ENCODE measurements around the gene VGLL3. TPM values are rescaled to one million over a fixed set of nuclear protein-coding genes. Genes with fewer than 3 reads are reported as not detected.

Gene VGLL3
- total RNA-seq, 1 experiment from 2014 or later: 0.10 TPM

DNA sequence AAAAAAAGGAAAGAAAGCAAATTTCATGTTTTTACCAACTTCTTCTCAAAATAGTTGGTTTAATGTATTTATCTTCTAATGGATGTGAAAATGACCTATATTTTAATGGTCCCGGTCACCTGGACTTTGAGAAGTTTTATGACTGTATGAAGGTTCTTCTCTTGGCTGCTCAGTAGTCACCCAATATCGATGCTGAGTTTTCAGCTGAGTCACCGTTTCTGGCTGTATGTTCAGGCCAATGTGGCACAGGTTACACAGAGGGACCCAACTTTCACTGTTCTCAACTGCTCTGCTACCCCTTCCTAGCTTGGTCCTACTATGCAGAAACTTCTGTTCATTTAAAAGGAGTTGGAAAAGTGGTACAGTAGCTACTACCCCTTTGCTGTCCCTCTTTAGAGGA is 25.8 kb downstream of the VGLL3 start:
- ChIA-PET POLR2A (no interaction called here), CTCF (no interaction called here), RAD21 (ENCODE audit: low non-redundant PET in 1 of 2, low total read pairs in 2 of 2, uncharacterized antibody in 2 of 2, unreplicated experiment in 2 of 2) (no interaction called here)
- DNase-seq (ENCODE audit: low read depth, low spot score) (no peak), ATAC-seq (no peak)
- Histone ChIP-seq H3K27ac (ENCODE audit: low read depth, low read length) (no peak overlapping the region), H3K4me3 (replicated peaks in 1 of 2; ENCODE audit: low read depth in 1 of 2, low read length in 2 of 2) (no peak overlapping the region), H3K4me1 (ENCODE audit: control insufficient read depth in 1 of 2, insufficient read depth in 2 of 2, low read length in 2 of 2) (no peaks in the 10 kb centered on the region), H3K27me3 (ENCODE audit: insufficient read depth, low read length) (no peaks in the 10 kb centered on the region), H3K9me3 (ENCODE audit: control insufficient read depth in 1 of 2, insufficient read depth in 1 of 2, low read depth in 1 of 2, low read length in 2 of 2) (no peaks in the 10 kb centered on the region), H3K36me3 (ENCODE audit: control insufficient read depth in 1 of 2, insufficient read depth in 2 of 2, low read length in 2 of 2) (no peaks in the 10 kb centered on the region), H4K20me1 (ENCODE audit: insufficient read depth) (no peaks in the 10 kb centered on the region), H3K9ac (ENCODE audit: low read length) (no peak overlapping the region), H3K4me2 (ENCODE audit: low read length) (no peak overlapping the region), H2AFZ (ENCODE audit: low read depth, low read length, poor library complexity, severe bottlenecking) (no peak overlapping the region), H3K9me2 (ENCODE audit: insufficient read depth) (no peaks in the 10 kb centered on the region), H3K79me2 (ENCODE audit: insufficient read depth, low read length) (no peaks in the 10 kb centered on the region)
- intact Hi-C loops (cut with micrococcal nuclease): no loop called here
- BruUV-seq (replicated peaks): no TSS peak
- no peak for TF ChIP-seq YY1 (IDR thresholded peaks at IDR 0.05; ENCODE audit: extremely low read depth, insufficient replicate concordance, low read depth, low read length)
- TF ChIP-seq JUND (IDR thresholded peaks at IDR 0.05): no peak
- no peak for TF ChIP-seq TCF7L2 (IDR thresholded peaks at IDR 0.05; ENCODE audit: borderline replicate concordance, extremely low read depth, insufficient read depth, insufficient read length)
- TF ChIP-seq SIN3A (IDR thresholded peaks at IDR 0.05; ENCODE audit: low read depth): no peak
- TF ChIP-seq EZH2phosphoT487 (IDR thresholded peaks at IDR 0.05; ENCODE audit: borderline replicate concordance): no peak
- TF ChIP-seq, protein P1, sequence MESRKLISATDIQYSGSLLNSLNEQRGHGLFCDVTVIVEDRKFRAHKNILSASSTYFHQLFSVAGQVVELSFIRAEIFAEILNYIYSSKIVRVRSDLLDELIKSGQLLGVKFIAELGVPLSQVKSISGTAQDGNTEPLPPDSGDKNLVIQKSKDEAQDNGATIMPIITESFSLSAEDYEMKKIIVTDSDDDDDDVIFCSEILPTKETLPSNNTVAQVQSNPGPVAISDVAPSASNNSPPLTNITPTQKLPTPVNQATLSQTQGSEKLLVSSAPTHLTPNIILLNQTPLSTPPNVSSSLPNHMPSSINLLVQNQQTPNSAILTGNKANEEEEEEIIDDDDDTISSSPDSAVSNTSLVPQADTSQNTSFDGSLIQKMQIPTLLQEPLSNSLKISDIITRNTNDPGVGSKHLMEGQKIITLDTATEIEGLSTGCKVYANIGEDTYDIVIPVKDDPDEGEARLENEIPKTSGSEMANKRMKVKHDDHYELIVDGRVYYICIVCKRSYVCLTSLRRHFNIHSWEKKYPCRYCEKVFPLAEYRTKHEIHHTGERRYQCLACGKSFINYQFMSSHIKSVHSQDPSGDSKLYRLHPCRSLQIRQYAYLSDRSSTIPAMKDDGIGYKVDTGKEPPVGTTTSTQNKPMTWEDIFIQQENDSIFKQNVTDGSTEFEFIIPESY (IDR thresholded peaks at IDR 0.05; ENCODE audit: extremely low read depth, insufficient replicate concordance, low read length): no peak

DNA sequence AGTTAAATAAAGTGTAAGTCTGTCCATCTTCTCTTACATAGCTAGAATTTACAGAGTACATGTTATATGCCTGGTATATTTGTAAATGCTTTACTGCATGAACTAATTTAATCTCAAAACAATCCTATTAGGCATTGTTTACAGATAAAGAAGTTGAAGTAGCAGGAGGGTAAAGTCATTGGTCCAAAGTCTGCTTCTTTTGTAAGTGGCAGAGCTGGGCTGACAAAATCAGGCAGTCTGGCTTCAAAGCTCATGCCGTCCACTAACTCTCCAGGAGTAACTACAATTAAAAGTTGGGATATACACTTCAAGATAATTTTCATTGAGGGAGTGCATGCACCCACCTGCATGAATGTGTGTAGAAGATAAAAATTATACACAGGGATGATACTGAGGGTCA is 27.3 kb downstream of the VGLL3 start:
- Histone ChIP-seq H3K9ac (ENCODE audit: low read length) (no peak overlapping the region), H3K9me2 (ENCODE audit: insufficient read depth) (no peaks in the 10 kb centered on the region), H2AFZ (ENCODE audit: low read depth, low read length, poor library complexity, severe bottlenecking) (no peak overlapping the region), H3K27me3 (ENCODE audit: insufficient read depth, low read length) (no peaks in the 10 kb centered on the region), H4K20me1 (ENCODE audit: insufficient read depth) (no peaks in the 10 kb centered on the region), H3K9me3 (ENCODE audit: control insufficient read depth in 1 of 2, insufficient read depth in 1 of 2, low read depth in 1 of 2, low read length in 2 of 2) (no peaks in the 10 kb centered on the region), H3K4me2 (ENCODE audit: low read length) (no peak overlapping the region), H3K27ac (ENCODE audit: low read depth, low read length) (no peak overlapping the region), H3K4me3 (replicated peaks in 1 of 2; ENCODE audit: low read depth in 1 of 2, low read length in 2 of 2) (no peak overlapping the region), H3K79me2 (ENCODE audit: insufficient read depth, low read length) (no peaks in the 10 kb centered on the region), H3K36me3 (ENCODE audit: control insufficient read depth in 1 of 2, insufficient read depth in 2 of 2, low read length in 2 of 2) (no peaks in the 10 kb centered on the region), H3K4me1 (ENCODE audit: control insufficient read depth in 1 of 2, insufficient read depth in 2 of 2, low read length in 2 of 2) (no peaks in the 10 kb centered on the region)
- DNase-seq (ENCODE audit: low read depth, low spot score) (no peak), ATAC-seq (no peak)
- no TSS peak for BruUV-seq (replicated peaks)
- ChIA-PET RAD21 (ENCODE audit: low non-redundant PET in 1 of 2, low total read pairs in 2 of 2, uncharacterized antibody in 2 of 2, unreplicated experiment in 2 of 2) (no interaction called here), POLR2A (no interaction called here), CTCF (no interaction called here)
- no peak for TF ChIP-seq FOSL1 (IDR thresholded peaks at IDR 0.05; ENCODE audit: low read depth)
- TF ChIP-seq EZH2phosphoT487 (IDR thresholded peaks at IDR 0.05; ENCODE audit: borderline replicate concordance): no peak
- no peak for TF ChIP-seq ELF1 (IDR thresholded peaks at IDR 0.05; ENCODE audit: borderline replicate concordance, low read depth)
- no peak for TF ChIP-seq JUND (IDR thresholded peaks at IDR 0.05)
- no peak for TF ChIP-seq SIN3A (IDR thresholded peaks at IDR 0.05; ENCODE audit: low read depth)
- intact Hi-C loops (cut with micrococcal nuclease): no loop called here
